Activated CD4-positive, alpha-beta memory T cell treated with anti-CD3 and anti-CD28 coated beads for 36 hours (primary cell): ENCODE data around the gene NRG2. TPM values are rescaled to one million over a fixed set of nuclear protein-coding genes. Genes with fewer than 3 reads are reported as not detected.

Source experiments
- CTCF ChIA-PET: fragments of 350-600 bp; sonication (Branson Sonifier 250); formaldehyde crosslinking; loops from one replicate; lab custom pipeline; 2021; ENCODE audit warnings: antibody characterized with exemption, inconsistent platforms; lab: Charles Lee
- POLR2A ChIA-PET: fragments of 350-600 bp; sonication (Branson Sonifier 250); formaldehyde crosslinking; loops from one replicate; lab custom pipeline; 2021; ENCODE audit warnings: antibody characterized with exemption; lab: Charles Lee
- DNase-seq: peaks from one replicate; pipeline ENCODE4 v3.0.0-alpha.2; 2020
- H3K27ac Mint-ChIP-seq: one replicate; pipeline ENCODE4 v1.8.0; 2021; ENCODE audit warnings: mixed read lengths
- H3K27me3 Mint-ChIP-seq: one replicate; pipeline ENCODE4 v1.8.0; 2021; ENCODE audit warnings: mixed read lengths
- H3K36me3 Mint-ChIP-seq: one replicate; pipeline ENCODE4 v1.8.0; 2021; ENCODE audit warnings: mixed read lengths
- H3K4me1 Mint-ChIP-seq: one replicate; pipeline ENCODE4 v1.8.0; 2021; ENCODE audit warnings: low read depth, mixed read lengths
- H3K4me3 Mint-ChIP-seq: one replicate; pipeline ENCODE4 v1.8.0; 2021; ENCODE audit warnings: mild to moderate bottlenecking, mixed read lengths
- H3K9me3 Mint-ChIP-seq: one replicate; pipeline ENCODE4 v1.8.0; 2021; ENCODE audit warnings: mixed read lengths
- intact Hi-C: fragments of 100-400 bp; cut with micrococcal nuclease; formaldehyde crosslinking; loops from one replicate; pipeline ENCODE4 v1.15.1; 2023
- total RNA-seq, 2 experiments: library from RNA; stranded (reverse); gene quantifications; one replicate each; pipeline ENCODE4 v1.2.3, GENCODE V29; 2021

The NRG2 gene
- total RNA-seq, 2 experiments from 2014 or later, result not detected

DNA sequence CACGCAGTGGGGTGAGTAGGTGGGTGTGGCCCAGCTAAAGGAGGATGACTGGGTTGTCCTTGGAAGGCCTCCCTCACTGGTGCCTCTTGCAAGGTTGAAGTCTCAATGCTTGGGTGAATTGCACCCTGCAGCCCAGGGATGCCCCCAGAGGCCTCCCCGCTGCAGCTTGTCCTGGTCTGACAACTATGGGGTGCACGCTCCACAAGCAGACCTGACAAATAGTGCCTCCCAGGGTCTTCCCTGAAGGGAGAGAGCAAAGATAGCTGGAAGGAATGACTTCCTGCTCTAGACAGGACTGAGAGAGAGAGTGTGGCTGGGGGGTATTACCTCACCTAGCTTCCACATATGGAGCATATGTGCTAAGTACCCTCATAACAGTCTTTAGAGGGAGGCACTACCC is 245.8 kb downstream of the NRG2 start:
- ChIA-PET CTCF (interaction anchor here (0.6 to 5.5 kb wide), 5 partner anchors 10 to 172 kb away, joined by 3 to 36 read pairs (median 4); no protein-coding TSS in a partner anchor), POLR2A (no interaction called here)
- Mint-ChIP-seq H3K9me3 (no peaks in the 10 kb centered on the region), H3K27ac (no peak overlapping the region), H3K4me3 (no peak overlapping the region), H3K27me3 (peaks cover 53% of the 10 kb centered on the region), H3K4me1 (no peaks in the 10 kb centered on the region), H3K36me3 (no peaks in the 10 kb centered on the region)
- DNase-seq, result no peak
- intact Hi-C loops, result no loop called here

Other genes with a start within 250 kb of the NRG2 start
- not detected for gene PSD2, start 247.5 kb downstream of the NRG2 start, total RNA-seq
- gene PURA, start 70.8 kb upstream of the NRG2 start, total RNA-seq, result 10 to 100 TPM; 12.0 to 12.3 TPM
- 1 to 10 TPM; 2.2 to 2.3 TPM for gene IGIP, start 82.6 kb upstream of the NRG2 start, total RNA-seq
- gene CYSTM1, start 131.9 kb upstream of the NRG2 start, total RNA-seq, result 10 to 100 TPM; 25.2 to 26.5 TPM